ENCODE results near the gene SMYD3. TPM values are rescaled to one million over a fixed set of nuclear protein-coding genes. Genes with fewer than 3 reads are reported as not detected.

Gene SMYD3
- total and polyA plus RNA-seq, 9 of the 15 experiments (the other 6 are each of a cell fraction or from before 2014, with no cell fraction given) = 128 to 440 (median 197) TPM

DNA sequence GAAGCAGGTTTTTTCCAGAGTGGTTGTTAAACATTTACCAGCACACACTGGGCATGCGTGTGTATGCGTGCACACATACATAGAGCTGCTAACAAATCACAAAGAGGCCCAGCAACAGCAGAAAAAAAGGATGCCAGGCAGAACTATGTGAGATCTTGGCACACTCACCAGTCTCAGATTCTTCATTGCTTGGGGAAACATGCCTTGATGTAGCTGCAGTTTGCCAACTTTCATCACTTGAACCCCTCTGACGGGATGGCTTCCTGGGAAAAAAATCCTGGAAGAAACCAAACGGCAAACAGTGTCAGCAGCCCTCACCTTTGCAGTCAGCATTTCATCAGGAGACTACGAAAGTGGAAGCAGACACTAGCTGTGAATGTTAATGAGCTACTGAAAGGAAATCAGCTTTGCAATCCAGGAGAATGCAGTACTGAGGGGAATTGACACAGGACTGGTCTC, 743.2 kb downstream of the SMYD3 start:
- no peak for ATAC-seq
- POLR2A ChIA-PET = no interaction called here
- Histone ChIP-seq H3K4me3 (no peak overlapping the region), H2AFZ (ENCODE audit: low read depth, low read length) (no peak overlapping the region), H4K20me1 (replicated peaks; ENCODE audit: control insufficient read depth, insufficient read depth, low read length) (0 out of 2 replicates have a peak, but pooled peaks cover 3% of the 10 kb centered on the region), H3K4me1 (replicated peaks in 1 of 2; ENCODE audit: control insufficient read depth in 2 of 2, insufficient read depth in 2 of 2, low read length in 2 of 2) (no peaks in the 10 kb centered on the region), H3K36me3 (ENCODE audit: control insufficient read depth, insufficient read depth, low read length) (peaks cover 78% of the 10 kb centered on the region; the same call in 2 of the 3 replicates), H3K27ac (ENCODE audit: extremely low read depth, low read depth, low read length) (no peak overlapping the region), H3K9ac (ENCODE audit: insufficient read depth in 1 of 2, low read depth in 2 of 2, low read length in 2 of 2) (no peak overlapping the region), H3K9me1 (ENCODE audit: control insufficient read depth, insufficient read depth, low read length) (no peaks in the 10 kb centered on the region), H3K79me2 (ENCODE audit: control insufficient read depth, insufficient read depth, low read length) (no peaks in the 10 kb centered on the region), H3K27me3 (ENCODE audit: control insufficient read depth in 2 of 2, insufficient read depth in 2 of 2, low read length in 2 of 2) (no peaks in the 10 kb centered on the region), H3K4me2 (ENCODE audit: insufficient read depth, low read length) (no peak overlapping the region), H3K9me3 (replicated peaks; ENCODE audit: control insufficient read depth, insufficient read depth, low read depth, low read length) (no peaks in the 10 kb centered on the region)
- TF ChIP-seq SPI1 (IDR thresholded peaks at IDR 0.05; ENCODE audit: borderline replicate concordance, low read depth, low read length) (no peak), KLF10 (CRISPR knock-in tag; IDR thresholded peaks at IDR 0.05) (no peak), RFX5 (IDR thresholded peaks at IDR 0.05; ENCODE audit: low read depth, low read length) (no peak), ZNF75A (CRISPR knock-in tag; IDR thresholded peaks at IDR 0.05) (no peak), FOXK1 (CRISPR knock-in tag; IDR thresholded peaks at IDR 0.05; ENCODE audit: borderline replicate concordance) (no peak), C11orf30 (IDR thresholded peaks at IDR 0.05; ENCODE audit: low read depth) (no peak), KAT2B (IDR thresholded peaks at IDR 0.05; ENCODE audit: low read depth, low read length) (no peak), PRMT5 (CRISPR knock-in tag; IDR thresholded peaks at IDR 0.05) (no peak), ZC3H8 (IDR thresholded peaks at IDR 0.05) (no peak), ZFX (CRISPR knock-in tag; IDR thresholded peaks at IDR 0.05) (no peak), TAF15 (IDR thresholded peaks at IDR 0.05; ENCODE audit: low read depth, low read length) (no peak), HNRNPUL1 (IDR thresholded peaks at IDR 0.05; ENCODE audit: low read length) (no peak)
- FAIRE-seq = no peak
- no peak for DNase-seq (ENCODE audit: extremely low read depth in 1 of 4, low spot score in 3 of 4)
- 93% methylated on average over 5 of the region's 5 CpGs for WGBS (ENCODE audit: insufficient coverage, low coverage, missing lambda C conversion rate)
- intact Hi-C loops (cut with micrococcal nuclease) = no loop called here
- CTCF ChIA-PET (ENCODE audit: low intra/inter-chr PET ratio) = no interaction called here
- in situ Hi-C loops (cut with MboI) = no loop called here
- BruUV-seq (replicated peaks) = no TSS peak

Measured in K562 (cell line).